NCI-H524 (cell line): ENCODE data around the gene PMPCA.

Experiments
- DNase-seq, 2 experiments: peaks; one replicate each; lab custom pipeline; 2025; lab: John Stamatoyannopoulos, UW

Gene PMPCA

GRCh38 chr9:136436055-136436634, 25.7 kb downstream of the PMPCA start:
- DNase-seq: no peak

DNA sequence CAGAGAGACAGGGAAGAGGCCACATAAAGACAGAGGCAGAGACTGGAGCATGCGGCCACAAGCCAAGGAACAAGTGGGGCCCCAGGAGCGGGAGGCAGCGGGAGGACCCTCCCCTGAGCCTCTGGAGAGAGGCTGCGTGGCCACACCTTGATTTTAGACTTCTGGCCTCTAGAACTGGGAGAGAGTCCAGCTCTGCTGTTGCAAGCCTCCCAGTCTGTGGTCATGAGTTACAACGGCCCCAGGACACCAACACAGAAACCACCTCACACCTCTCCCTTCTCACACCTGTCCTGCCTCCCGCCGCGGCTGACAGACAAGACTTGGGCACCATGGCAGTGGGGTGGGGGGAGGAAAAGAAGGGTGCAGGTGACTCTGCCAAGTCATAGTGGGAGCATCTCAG, 27.0 kb downstream of the PMPCA start:
- no peak for DNase-seq

DNA sequence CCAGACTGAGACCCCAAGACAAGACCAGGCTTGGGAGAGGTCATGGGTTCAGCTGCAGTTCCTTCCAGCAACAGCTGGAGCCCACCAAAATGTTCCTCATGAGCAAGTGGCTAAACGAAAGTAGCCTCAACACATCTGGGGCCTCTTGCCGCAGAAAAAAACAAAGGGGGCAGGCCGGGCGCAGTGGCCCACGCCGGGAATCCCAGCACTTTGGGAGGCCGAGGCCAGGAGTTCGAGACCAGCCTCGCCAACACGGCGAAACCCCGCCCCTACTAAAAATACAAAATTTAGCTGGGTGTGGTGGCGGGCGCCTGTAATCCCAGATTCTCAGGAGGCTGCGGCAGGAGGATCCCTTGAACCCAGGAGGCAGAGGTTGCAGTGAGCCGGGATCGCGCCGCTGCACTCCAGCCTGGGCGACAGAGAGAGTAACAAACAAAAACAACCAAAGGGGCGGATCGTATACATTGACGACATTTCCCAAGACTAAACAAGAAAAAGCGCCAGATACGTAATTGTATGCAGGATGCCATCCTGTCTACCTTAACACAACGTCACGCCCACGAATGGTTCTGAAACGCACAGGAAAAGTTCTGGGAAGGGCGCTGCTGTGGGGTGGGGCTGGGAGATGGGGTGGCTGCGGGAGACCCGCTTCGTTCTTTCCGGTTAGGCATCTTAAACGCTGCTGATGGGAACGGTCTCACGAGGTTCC, 27.5 kb downstream of the PMPCA start:
- no peak for DNase-seq

GRCh38 chr9:136438548-136439480, 28.4 kb downstream of the PMPCA start:
- peak in 1 of 2 experiments; percentile 41 for DNase-seq

- DNase-seq: peak; percentile 26 to 60
Observed at GRCh38 chr9:136439481-136440408, 29.3 kb downstream of the PMPCA start, which contains the start of gene INPP5E. INPP5E (minus strand) TSS chr9:136439845; CDS start chr9:136439419, 426 bp downstream.

GRCh38 chr9:136441191-136441680, 30.8 kb downstream of the PMPCA start:
- no peak for DNase-seq

GRCh38 chr9:136441681-136442245, 31.3 kb downstream of the PMPCA start:
- DNase-seq: no peak

DNA sequence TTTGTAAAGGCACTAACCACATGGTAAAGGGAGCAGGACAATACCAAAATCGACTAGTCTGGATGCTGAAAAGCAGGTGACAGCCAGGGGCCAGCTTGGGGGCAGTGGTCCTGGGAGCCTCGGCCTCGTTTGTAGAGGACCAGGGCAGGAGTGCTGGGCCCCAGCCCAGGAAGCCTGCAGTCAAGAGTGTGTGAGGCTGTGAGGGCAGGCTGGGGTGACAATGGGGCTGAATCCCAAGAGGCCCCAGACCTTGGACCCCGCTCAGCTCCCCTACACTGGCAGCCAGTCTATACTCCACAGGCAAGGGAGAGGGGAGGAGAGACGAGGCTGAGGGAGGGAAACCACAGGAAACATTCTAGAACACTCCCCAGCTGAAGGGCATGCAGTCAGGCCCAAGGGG, 31.8 kb downstream of the PMPCA start:
- no peak for DNase-seq

GRCh38 chr9:136443087-136443486, 32.6 kb downstream of the PMPCA start:
- no peak for DNase-seq

GRCh38 chr9:136443687-136444086, 33.2 kb downstream of the PMPCA start:
- DNase-seq: no peak

GRCh38 chr9:136444102-136444501, 33.6 kb downstream of the PMPCA start:
- no peak for DNase-seq

GRCh38 chr9:136445799-136446198, 35.3 kb downstream of the PMPCA start:
- DNase-seq: no peak

GRCh38 chr9:136447173-136447778, 36.8 kb downstream of the PMPCA start:
- no peak for DNase-seq

GRCh38 chr9:136448655-136449054, 38.2 kb downstream of the PMPCA start:
- no peak for DNase-seq

DNA sequence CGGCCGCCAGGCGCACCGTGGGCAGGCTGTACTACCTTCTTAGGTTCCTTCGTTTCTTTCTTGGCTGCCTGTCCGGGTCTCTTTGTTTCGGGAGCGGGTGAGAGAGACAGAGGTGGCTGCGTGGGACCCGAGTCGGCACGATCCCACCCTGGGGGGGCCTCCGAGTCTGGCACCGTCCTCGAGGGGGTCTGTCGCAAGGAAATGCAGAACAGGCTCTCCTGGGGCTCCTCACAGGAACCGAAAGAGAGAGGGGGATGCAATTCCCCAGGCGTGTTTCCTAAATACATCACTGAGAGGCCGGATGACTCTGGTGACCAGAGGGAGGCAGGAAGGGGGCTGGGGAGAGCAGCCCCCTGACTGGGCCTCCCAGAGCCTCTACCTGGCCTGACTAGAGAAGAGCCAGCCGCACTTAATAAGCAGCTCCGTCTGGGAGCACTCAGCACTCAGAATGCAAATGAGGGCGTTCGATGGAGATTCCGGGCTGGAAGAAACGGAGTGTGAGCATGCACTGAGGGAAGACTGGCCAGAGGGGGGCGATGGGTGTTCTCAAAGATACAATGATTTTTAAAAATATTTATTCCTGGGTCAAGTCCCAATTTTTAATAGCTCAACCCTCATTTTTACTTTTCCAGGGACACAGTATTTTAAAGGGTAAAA, 40.9 kb downstream of the PMPCA start:
- no peak for DNase-seq

DNA sequence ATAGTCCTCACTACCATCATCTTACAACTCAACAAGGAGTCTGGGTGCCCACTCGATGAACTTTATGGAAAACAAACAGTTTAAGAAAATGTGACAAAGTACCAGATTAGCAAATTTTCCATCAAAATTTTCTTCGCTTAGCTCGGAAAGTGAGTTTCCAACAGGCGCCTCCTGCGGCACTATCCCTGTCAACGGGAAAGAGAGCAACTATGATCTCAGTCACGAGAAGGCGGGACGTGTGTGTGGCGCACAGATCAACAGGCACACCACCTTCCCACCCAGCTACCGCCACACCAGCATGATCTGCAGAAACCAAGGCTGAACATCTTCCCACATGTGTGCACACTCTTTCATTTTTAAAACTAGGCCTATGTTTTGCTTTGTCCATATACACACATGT, 42.9 kb downstream of the PMPCA start:
- DNase-seq: no peak

DNA sequence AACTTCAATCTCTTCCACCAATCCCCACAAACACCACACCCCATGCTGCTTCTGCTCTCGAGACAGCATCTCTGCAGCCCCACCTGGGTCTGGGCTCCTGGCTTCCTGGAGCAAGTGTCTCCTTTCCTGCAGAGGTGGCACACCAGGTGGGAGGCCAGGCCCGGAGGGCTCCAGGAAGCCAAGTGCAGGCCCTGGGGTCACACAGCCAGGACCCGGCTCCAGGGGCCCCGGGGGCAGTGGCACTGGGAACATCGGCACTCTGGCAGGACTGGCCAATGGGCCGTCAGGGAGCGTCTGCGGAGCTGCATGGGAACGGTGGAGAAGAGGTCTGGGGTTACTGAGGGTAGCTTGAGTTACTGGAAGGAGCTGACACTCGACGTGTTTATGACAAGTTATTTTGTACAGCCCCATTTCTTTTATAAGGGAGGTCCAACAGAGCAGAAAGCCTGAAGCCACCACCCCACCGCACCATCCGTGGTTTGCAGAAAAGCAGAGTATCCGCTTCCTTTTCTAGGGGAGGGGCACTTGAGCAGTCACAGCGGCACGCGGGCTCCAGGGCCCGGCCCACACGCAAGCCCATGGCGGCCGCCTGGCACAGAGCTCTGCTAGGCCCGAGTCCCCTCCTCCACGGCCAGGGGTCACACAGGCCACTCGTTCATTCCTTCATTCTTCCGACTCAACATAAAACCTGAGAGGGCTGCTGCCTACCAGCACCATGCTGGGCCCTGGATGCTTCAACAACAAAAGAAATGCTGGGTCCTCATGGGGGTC, 43.8 kb downstream of the PMPCA start:
- DNase-seq: no peak

DNA sequence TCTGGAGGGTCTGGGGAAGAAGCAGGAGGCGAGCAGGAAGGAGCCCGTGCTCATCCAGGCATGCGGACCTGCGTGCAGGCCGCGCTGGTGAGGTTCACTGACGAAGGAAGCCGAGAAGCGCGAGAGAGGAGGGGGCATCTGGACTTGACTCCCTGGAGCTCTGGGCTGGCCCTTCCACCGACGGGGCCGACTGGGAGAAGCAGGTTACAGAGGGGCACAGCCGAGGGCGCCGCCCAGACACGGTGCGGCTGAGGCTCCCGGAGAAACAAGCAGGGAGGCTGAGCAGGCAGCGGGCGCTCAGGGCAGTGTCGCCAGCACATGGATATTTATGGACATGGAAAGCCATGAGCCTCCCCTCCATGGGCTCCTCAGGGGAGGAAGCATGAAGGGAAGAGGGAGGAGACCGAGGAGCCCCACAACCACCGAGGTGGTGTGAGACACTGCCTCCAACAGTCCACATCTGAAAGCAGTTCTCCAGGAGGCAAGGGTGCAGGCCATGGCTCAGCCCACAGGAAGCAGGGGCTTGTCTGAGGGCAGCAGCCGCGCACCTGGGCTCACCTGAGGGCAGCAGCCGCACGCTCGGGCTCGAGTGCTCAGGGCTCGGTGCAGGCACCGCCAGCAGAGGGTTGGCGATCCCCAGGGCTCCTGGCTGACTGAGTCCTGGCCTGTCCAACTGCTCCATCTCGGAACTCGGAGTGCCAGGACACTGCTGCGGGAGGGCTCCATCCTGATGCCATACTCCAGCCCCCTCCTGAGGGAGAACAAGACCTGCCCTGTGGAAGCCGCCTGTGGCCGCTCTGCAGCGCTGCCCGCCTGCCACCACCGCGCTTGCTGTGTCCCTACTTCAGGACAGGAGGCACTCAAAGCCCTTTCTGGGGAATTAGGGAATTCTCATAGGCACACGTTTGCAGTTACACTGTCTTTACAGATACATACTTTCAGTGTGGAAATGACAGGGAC, 44.9 kb downstream of the PMPCA start:
- no peak for DNase-seq
